T1000 (cell line): ENCODE results near the gene ACVR1B.

ENCODE experiments used
- DNase-seq: peaks from one replicate; lab custom pipeline; 2025; ENCODE audit warnings: mixed read lengths; lab: John Stamatoyannopoulos, UW

ACVR1B gene

GRCh38 chr12:51917041-51917590 lies 34.4 kb upstream of the ACVR1B start:
- DNase-seq = no peak

GRCh38 chr12:51917746-51918453 lies 33.6 kb upstream of the ACVR1B start:
- DNase-seq = no peak

- DNase-seq = no peak
Measured at GRCh38 chr12:51920046-51920445, 31.5 kb upstream of the ACVR1B start.

DNA sequence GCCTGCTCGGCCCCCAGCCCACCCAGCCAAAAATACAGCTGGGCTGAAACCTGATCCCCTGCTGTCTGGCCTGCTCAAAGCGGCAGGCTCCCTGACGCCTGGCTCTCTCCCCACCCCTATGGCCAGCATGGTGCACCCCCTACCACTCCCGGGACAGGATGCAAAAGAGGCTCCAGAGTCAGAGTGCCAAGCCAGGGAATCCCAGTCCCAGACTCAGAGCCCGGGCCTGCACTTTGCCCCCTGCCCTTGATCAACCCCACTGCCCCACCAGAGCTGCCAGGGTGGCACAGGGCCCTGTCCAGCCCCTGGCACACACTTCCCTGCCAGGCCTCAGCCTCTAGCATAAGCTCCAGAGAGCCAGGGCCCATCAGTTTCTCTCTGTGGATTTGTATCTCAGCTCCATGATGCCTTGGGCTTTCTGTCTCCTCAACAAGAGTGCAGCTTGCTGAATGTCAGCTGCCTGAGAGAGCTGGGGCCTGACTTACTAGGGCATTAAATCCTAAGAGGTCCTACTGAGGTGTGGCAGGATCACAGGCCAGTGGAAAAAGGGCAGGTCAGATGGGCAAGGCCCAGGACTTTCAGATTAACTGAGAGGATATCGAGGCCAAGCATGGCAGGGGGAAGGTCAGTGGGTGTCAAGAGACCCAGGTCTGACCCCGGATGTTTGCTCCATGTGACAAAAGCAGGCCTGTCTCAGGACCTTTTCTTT lies 30.3 kb upstream of the ACVR1B start:
- no peak for DNase-seq

GRCh38 chr12:51922146-51922545 lies 29.4 kb upstream of the ACVR1B start:
- no peak for DNase-seq

GRCh38 chr12:51922762-51923505 lies 28.6 kb upstream of the ACVR1B start:
- DNase-seq = no peak

- DNase-seq = no peak
Measured at GRCh38 chr12:51923506-51924365, 27.8 kb upstream of the ACVR1B start.

DNA sequence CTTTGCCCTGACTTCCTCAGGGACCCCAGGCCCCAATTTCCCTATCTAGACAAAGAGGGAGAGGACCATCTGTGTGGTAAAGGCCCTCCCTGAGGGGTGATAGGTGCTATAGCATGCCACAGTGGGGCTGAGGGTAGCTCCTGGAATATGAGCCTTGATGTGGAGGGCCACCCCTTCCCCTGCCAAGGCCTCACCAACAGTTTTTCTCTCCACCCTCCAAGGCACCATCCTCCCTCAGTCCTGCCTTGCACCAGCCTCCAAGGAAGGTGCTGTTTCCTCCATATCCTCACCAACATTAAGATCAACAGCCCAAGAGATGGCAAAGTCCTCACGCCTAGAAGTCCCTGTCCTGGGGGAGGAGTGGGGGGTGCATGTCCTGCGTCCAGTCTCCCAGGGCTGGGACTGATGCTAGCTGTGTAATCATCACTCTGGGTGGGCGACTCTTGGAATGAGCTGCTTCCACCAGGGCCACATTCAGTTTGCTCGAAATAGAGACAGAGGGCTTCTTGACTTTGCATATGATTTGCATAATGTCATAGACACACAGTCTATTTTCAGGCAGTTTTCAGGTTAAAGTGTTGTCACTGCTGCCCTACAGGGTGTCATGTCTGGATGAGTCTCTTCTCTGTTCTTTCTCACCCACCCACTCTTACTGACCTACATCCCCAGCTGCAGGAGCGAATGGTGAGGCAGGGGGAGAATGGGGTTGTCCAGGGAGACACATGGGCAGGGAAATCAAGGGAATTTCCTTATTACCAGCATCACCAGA lies 26.8 kb upstream of the ACVR1B start:
- no peak for DNase-seq

GRCh38 chr12:51925346-51926063 lies 26.0 kb upstream of the ACVR1B start:
- DNase-seq = no peak

- DNase-seq = no peak
Measured at GRCh38 chr12:51926064-51926632, 25.4 kb upstream of the ACVR1B start.

DNA sequence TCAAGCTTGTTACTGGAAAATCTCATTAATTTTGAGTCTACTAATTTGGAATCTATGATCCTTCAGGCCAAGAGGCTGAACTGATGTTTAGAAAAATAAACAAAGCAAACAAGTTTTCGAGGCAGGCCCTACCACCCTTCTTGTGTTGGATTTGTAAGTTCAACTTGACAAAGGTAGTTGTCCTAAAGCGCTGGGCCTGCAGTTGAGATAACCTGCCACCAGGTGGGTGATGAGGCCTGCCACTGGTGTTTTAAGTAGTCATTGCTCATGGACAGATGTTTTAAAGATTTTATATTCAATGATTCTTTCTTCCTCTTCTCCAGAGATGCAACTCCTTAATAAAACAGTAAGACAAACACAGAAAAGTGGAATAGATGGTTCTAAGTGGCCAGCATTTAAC lies 24.8 kb upstream of the ACVR1B start:
- no peak for DNase-seq

GRCh38 chr12:51932218-51933076 lies 19.1 kb upstream of the ACVR1B start:
- DNase-seq = no peak

DNA sequence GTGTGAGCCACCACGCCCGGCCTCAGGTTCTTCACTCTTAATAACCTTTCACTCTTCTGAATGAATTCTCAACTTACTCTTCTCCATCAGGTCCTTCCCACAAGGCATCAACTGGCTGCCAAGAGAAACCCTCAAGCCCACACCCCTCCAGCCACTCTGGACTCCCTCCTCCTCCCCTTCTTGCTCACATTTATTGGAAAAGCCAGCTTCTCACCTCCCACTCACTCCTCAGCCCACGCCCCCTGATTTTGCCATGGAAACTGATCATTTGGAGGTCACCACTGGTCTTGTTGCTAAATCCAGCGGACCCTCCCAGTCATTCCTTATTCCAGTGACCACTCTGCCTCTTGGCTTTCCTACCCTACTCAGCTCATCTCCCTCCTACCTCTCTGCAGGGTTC lies 17.4 kb upstream of the ACVR1B start:
- no peak for DNase-seq

- DNase-seq = no peak
Measured at GRCh38 chr12:51937926-51938325, 13.6 kb upstream of the ACVR1B start.

GRCh38 chr12:51938726-51939125 lies 12.8 kb upstream of the ACVR1B start:
- DNase-seq = no peak

DNA sequence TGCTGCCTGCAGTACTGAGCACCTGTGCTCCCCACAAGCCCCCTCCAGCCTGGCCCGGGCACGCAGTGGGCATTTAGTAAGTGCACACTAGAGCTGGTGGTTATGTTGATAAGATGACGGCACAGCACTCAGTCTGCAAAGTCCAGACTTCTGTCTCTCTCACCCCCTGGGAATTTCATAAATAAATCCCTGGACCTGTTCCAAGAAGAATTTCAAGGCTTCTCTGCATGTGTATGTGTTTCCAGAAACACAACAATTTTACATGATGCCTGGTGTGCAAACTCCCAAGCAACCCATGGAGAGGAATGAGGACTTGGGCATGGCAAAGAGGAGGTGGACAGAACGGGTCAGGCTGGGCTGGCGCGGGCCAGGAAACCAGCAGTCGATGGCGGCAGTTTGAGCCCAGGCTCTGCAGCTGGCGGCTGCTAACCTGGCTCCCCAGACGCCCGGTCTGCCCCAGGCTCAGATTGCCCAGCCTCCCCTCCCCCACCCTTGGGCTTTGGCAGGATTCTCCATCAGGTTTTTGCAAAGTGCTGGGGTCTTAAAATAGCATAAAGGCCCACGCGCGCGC lies 10.4 kb upstream of the ACVR1B start:
- no peak for DNase-seq

- no peak for DNase-seq
Measured at GRCh38 chr12:51941604-51942003, 9.9 kb upstream of the ACVR1B start.

- no peak for DNase-seq
Measured at GRCh38 chr12:51942056-51942455, 9.4 kb upstream of the ACVR1B start.
